ENCODE measurements around the gene ERCC3. TPM values are rescaled to one million over a fixed set of nuclear protein-coding genes. Genes with fewer than 3 reads are reported as not detected.
A peak's percentile ranks its signal among the peaks of the same experiment; 100 is the strongest.

ERCC3 gene
- total and polyA plus RNA-seq, 2 of the 13 experiments (the other 11 are each of a cell fraction or from before 2014, with no cell fraction given): 49.7 to 64.6 TPM

DNA sequence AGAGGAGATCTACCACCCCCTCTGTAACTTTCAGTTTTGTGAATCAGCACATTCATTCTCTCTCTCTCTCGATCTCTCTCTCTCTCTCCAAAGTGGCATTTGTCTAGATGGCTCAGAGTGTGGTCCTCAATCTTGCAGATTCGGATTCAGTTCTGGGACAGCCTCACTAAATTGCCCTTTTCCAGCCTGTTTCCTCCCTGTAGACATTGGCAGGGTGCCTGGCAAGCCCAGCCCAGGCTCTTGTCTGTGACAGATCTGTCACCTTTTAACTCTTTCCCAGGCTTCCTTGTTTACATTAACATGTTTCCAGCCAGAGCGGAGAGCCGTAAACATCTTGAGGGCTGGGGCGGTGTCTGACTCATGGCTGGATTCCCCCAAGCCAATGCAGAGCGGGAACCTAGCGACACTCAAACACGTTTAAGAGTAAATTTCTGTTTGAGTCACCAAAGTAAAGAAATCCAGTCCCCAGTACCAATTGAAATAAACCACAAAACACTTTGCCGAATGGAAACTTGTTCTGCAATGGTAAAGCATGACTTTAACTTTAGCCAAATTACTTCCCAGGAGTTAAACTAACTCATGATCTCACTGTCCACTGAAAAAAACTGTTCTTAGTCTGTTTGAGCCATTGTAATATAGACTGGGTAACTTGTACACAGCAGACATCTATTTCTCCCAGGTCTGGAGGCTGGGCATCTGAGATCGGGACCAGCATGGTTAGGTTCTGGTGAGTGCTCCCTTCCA is 67.3 kb downstream of the ERCC3 start (continued):
- TF ChIP-seq, protein P1, sequence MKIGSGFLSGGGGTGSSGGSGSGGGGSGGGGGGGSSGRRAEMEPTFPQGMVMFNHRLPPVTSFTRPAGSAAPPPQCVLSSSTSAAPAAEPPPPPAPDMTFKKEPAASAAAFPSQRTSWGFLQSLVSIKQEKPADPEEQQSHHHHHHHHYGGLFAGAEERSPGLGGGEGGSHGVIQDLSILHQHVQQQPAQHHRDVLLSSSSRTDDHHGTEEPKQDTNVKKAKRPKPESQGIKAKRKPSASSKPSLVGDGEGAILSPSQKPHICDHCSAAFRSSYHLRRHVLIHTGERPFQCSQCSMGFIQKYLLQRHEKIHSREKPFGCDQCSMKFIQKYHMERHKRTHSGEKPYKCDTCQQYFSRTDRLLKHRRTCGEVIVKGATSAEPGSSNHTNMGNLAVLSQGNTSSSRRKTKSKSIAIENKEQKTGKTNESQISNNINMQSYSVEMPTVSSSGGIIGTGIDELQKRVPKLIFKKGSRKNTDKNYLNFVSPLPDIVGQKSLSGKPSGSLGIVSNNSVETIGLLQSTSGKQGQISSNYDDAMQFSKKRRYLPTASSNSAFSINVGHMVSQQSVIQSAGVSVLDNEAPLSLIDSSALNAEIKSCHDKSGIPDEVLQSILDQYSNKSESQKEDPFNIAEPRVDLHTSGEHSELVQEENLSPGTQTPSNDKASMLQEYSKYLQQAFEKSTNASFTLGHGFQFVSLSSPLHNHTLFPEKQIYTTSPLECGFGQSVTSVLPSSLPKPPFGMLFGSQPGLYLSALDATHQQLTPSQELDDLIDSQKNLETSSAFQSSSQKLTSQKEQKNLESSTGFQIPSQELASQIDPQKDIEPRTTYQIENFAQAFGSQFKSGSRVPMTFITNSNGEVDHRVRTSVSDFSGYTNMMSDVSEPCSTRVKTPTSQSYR (CRISPR knock-in tag; IDR thresholded peaks at IDR 0.05; ENCODE audit: borderline replicate concordance): no peak
- TF ChIP-seq ZNF121 (CRISPR knock-in tag; IDR thresholded peaks at IDR 0.05): no peak
- no peak for TF ChIP-seq PCBP1 (IDR thresholded peaks at IDR 0.05; ENCODE audit: borderline replicate concordance, low read depth, low read length)
- no peak for TF ChIP-seq TP53 (CRISPR knock-in tag; conservative IDR thresholded peaks at IDR 0.05)
- TF ChIP-seq, protein P2, sequence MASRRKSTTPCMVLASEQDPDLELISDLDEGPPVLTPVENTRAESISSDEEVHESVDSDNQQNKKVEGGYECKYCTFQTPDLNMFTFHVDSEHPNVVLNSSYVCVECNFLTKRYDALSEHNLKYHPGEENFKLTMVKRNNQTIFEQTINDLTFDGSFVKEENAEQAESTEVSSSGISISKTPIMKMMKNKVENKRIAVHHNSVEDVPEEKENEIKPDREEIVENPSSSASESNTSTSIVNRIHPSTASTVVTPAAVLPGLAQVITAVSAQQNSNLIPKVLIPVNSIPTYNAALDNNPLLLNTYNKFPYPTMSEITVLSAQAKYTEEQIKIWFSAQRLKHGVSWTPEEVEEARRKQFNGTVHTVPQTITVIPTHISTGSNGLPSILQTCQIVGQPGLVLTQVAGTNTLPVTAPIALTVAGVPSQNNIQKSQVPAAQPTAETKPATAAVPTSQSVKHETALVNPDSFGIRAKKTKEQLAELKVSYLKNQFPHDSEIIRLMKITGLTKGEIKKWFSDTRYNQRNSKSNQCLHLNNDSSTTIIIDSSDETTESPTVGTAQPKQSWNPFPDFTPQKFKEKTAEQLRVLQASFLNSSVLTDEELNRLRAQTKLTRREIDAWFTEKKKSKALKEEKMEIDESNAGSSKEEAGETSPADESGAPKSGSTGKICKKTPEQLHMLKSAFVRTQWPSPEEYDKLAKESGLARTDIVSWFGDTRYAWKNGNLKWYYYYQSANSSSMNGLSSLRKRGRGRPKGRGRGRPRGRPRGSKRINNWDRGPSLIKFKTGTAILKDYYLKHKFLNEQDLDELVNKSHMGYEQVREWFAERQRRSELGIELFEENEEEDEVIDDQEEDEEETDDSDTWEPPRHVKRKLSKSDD (CRISPR knock-in tag; IDR thresholded peaks at IDR 0.05; ENCODE audit: low read depth): no peak
- TF ChIP-seq ZNF569 (CRISPR knock-in tag; IDR thresholded peaks at IDR 0.05; ENCODE audit: borderline replicate concordance): no peak
- TF ChIP-seq, protein P3, sequence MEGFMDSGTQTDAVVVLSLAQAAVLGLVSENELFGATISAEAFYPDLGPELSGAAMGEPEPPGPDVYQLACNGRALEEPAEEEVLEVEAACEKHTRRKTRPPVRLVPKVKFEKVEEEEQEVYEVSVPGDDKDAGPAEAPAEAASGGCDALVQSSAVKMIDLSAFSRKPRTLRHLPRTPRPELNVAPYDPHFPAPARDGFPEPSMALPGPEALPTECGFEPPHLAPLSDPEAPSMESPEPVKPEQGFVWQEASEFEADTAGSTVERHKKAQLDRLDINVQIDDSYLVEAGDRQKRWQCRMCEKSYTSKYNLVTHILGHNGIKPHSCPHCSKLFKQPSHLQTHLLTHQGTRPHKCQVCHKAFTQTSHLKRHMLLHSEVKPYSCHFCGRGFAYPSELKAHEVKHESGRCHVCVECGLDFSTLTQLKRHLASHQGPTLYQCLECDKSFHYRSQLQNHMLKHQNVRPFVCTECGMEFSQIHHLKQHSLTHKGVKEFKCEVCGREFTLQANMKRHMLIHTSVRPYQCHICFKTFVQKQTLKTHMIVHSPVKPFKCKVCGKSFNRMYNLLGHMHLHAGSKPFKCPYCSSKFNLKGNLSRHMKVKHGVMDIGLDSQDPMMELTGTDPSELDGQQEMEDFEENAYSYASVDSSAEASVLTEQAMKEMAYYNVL (CRISPR knock-in tag; IDR thresholded peaks at IDR 0.05; ENCODE audit: borderline replicate concordance): no peak
- TF ChIP-seq, protein P4, sequence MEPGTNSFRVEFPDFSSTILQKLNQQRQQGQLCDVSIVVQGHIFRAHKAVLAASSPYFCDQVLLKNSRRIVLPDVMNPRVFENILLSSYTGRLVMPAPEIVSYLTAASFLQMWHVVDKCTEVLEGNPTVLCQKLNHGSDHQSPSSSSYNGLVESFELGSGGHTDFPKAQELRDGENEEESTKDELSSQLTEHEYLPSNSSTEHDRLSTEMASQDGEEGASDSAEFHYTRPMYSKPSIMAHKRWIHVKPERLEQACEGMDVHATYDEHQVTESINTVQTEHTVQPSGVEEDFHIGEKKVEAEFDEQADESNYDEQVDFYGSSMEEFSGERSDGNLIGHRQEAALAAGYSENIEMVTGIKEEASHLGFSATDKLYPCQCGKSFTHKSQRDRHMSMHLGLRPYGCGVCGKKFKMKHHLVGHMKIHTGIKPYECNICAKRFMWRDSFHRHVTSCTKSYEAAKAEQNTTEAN (CRISPR knock-in tag; conservative IDR thresholded peaks at IDR 0.05): no peak
- no peak for TF ChIP-seq JUNB (CRISPR knock-in tag; IDR thresholded peaks at IDR 0.05; ENCODE audit: borderline replicate concordance)
- TF ChIP-seq, protein P5, sequence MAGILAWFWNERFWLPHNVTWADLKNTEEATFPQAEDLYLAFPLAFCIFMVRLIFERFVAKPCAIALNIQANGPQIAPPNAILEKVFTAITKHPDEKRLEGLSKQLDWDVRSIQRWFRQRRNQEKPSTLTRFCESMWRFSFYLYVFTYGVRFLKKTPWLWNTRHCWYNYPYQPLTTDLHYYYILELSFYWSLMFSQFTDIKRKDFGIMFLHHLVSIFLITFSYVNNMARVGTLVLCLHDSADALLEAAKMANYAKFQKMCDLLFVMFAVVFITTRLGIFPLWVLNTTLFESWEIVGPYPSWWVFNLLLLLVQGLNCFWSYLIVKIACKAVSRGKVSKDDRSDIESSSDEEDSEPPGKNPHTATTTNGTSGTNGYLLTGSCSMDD (CRISPR knock-in tag; IDR thresholded peaks at IDR 0.05): no peak
- TF ChIP-seq MAFK (conservative IDR thresholded peaks at IDR 0.05 in 1 of 2, IDR thresholded peaks at IDR 0.05 in 1 of 2; ENCODE audit: low read length in 2 of 2): no peak
- TF ChIP-seq CAMTA2 (CRISPR knock-in tag; IDR thresholded peaks at IDR 0.05; ENCODE audit: borderline replicate concordance): no peak
- no peak for TF ChIP-seq MTA1 (CRISPR knock-in tag; IDR thresholded peaks at IDR 0.05; ENCODE audit: borderline replicate concordance)
- no peak for TF ChIP-seq ZNF557 (CRISPR knock-in tag; IDR thresholded peaks at IDR 0.05)
- no peak for TF ChIP-seq GTF3A (CRISPR knock-in tag; conservative IDR thresholded peaks at IDR 0.05)
- peak; percentile 41; the same call in 1 of the 3 replicates for TF ChIP-seq MXI1 (IDR thresholded peaks at IDR 0.05; ENCODE audit: borderline replicate concordance, low read depth, low read length)
- TF ChIP-seq ZNF629 (CRISPR knock-in tag; conservative IDR thresholded peaks at IDR 0.05): no peak
- TF ChIP-seq MATR3 (CRISPR knock-in tag; IDR thresholded peaks at IDR 0.05): no peak
- TF ChIP-seq MLLT10 (CRISPR knock-in tag; IDR thresholded peaks at IDR 0.05): no peak
- TF ChIP-seq ISL2 (CRISPR knock-in tag; IDR thresholded peaks at IDR 0.05): no peak
